Neural cell (in vitro differentiated cells): Measurements from ENCODE around the gene RAB34. TPM values are rescaled to one million over a fixed set of nuclear protein-coding genes. Genes with fewer than 3 reads are reported as not detected.

ENCODE experiments used
- H2AFZ ChIP-seq: fragments of 200-600, 300-800 bp; sonication (generic), shearing (Covaris generic); 2 replicates; pipeline ENCODE4 v1.6.0; 2014; ENCODE audit warnings: low read depth, mild to moderate bottlenecking, antibody characterized with exemption, low read length, moderate library complexity
- H3F3A ChIP-seq: fragments of 200-600 bp; shearing (Covaris generic); 2 replicates; pipeline ENCODE4 v1.6.1; 2016; ENCODE audit warnings: mild to moderate bottlenecking, moderate library complexity, mixed read lengths, antibody characterized with exemption, low read length; ENCODE audit not compliant: insufficient read depth, poor library complexity, severe bottlenecking
- H3K27ac ChIP-seq: fragments of 200-600, 300-800 bp; sonication (generic), shearing (Covaris generic); 2 replicates; pipeline ENCODE4 v1.5.1; 2014; ENCODE audit warnings: mild to moderate bottlenecking, low read length, moderate library complexity
- H3K27me3 ChIP-seq: fragments of 300-800, 200-600 bp; sonication (generic), shearing (Covaris generic); 2 replicates; pipeline ENCODE4 v1.6.0; 2014; ENCODE audit warnings: mild to moderate bottlenecking, low read depth, low read length, moderate library complexity; ENCODE audit not compliant: insufficient read depth
- H3K36me3 ChIP-seq: fragments of 300-800, 200-600 bp; sonication (generic), shearing (Covaris generic); 2 replicates; pipeline ENCODE4 v1.5.1; 2014; ENCODE audit warnings: mild to moderate bottlenecking, antibody characterized with exemption, low read length, moderate library complexity; ENCODE audit not compliant: insufficient read depth
- H3K4me2 ChIP-seq: fragments of 300-800, 200-600 bp; sonication (generic), shearing (Covaris generic); 2 replicates; pipeline ENCODE4 v1.6.0; 2014; ENCODE audit warnings: mild to moderate bottlenecking, low read length
- H3K4me3 ChIP-seq: fragments of 300-800, 200-600 bp; sonication (generic), shearing (Covaris generic); 2 replicates; pipeline ENCODE4 v1.5.1; 2014; ENCODE audit warnings: mild to moderate bottlenecking, low read length, moderate library complexity
- H3K79me2 ChIP-seq: fragments of 200-600 bp; shearing (Covaris generic); replicated peaks from 2 replicates; pipeline ENCODE4 v1.6.0; 2014; ENCODE audit warnings: mild to moderate bottlenecking, low read length, moderate library complexity; ENCODE audit not compliant: insufficient read depth
- H3K9ac ChIP-seq: fragments of 300-800, 200-600 bp; sonication (generic), shearing (Covaris generic); 2 replicates; pipeline ENCODE4 v1.6.1; 2016; ENCODE audit warnings: mild to moderate bottlenecking, low read length, mixed read lengths
- H3K9me2 ChIP-seq: fragments of 200-600 bp; shearing (Covaris generic); 2 replicates; pipeline ENCODE4 v1.6.1; 2016; ENCODE audit warnings: mild to moderate bottlenecking, low read length, mixed read lengths; ENCODE audit not compliant: insufficient read depth
- H3K9me3 ChIP-seq: fragments of 200-600, 300-800 bp; sonication (generic), shearing (Covaris generic); 2 replicates; pipeline ENCODE4 v1.6.1; 2016; ENCODE audit warnings: mild to moderate bottlenecking, mixed run types, low read length, moderate library complexity, mixed read lengths
- H4K20me1 ChIP-seq: fragments of 200-600 bp; shearing (Covaris generic); 2 replicates; pipeline ENCODE4 v1.6.1; 2016; ENCODE audit warnings: mild to moderate bottlenecking, mixed run types; ENCODE audit not compliant: insufficient read depth
- CTCF ChIP-seq: fragments of 450-650 bp; IDR thresholded peaks from 2 replicates; pipeline ENCODE4 v1.5.1; 2014; ENCODE audit warnings: antibody characterized with exemption, mild to moderate bottlenecking, moderate library complexity; ENCODE audit not compliant: poor library complexity, severe bottlenecking
- EP300 ChIP-seq: fragments of 450-650 bp; conservative IDR thresholded peaks from 2 replicates; pipeline ENCODE4 v1.6.1; 2014; ENCODE audit warnings: antibody characterized with exemption, mild to moderate bottlenecking, moderate library complexity; ENCODE audit not compliant: poor library complexity, severe bottlenecking
- EZH2 ChIP-seq: fragments of 200-600, 300-800 bp; shearing (Covaris generic), sonication (generic); IDR thresholded peaks from 2 replicates; pipeline ENCODE4 v1.6.1; 2014; ENCODE audit warnings: antibody characterized with exemption, low read length, borderline replicate concordance, mild to moderate bottlenecking; ENCODE audit not compliant: insufficient read depth, poor library complexity, severe bottlenecking
- MXI1 ChIP-seq: fragments of 450-650 bp; conservative IDR thresholded peaks from 2 replicates; pipeline ENCODE4 v1.6.1; 2014; ENCODE audit warnings: antibody characterized with exemption, mild to moderate bottlenecking; ENCODE audit not compliant: poor library complexity, severe bottlenecking
- POLR2AphosphoS5 ChIP-seq: IDR thresholded peaks from 2 replicates; pipeline ENCODE4 v1.6.1; 2012
- RAD21 ChIP-seq: fragments of 450-650 bp; conservative IDR thresholded peaks from 2 replicates; pipeline ENCODE4 v1.6.1; 2014; ENCODE audit warnings: antibody characterized with exemption, mild to moderate bottlenecking, moderate library complexity
- REST ChIP-seq: IDR thresholded peaks from 2 replicates; pipeline ENCODE4 v1.6.1; 2012; ENCODE audit warnings: borderline replicate concordance
- SMC3 ChIP-seq: fragments of 450-650 bp; conservative IDR thresholded peaks from 2 replicates; pipeline ENCODE4 v1.6.1; 2014; ENCODE audit warnings: antibody characterized with exemption, mild to moderate bottlenecking, moderate library complexity; ENCODE audit not compliant: poor library complexity
- TAF1 ChIP-seq: IDR thresholded peaks from 2 replicates; pipeline ENCODE4 v1.6.1; 2012; ENCODE audit warnings: low read depth
- polyA plus RNA-seq: library from polyadenylated mRNA; depleted of rRNA; stranded (reverse); fragments of >200 nt; gene quantifications from 2 replicates; pipeline ENCODE4 v1.2.3, GENCODE V29; 2014

The RAB34 gene
- polyA plus RNA-seq, 1 donor from 2014 or later: 9.3 TPM

GRCh38 chr17:28718333-28719020 is 809 bp upstream of the RAB34 start:
- no peak for TF ChIP-seq CTCF
- peak; percentile 10 for TF ChIP-seq EZH2
- H3K79me2 ChIP-seq: peaks cover 17% of the 10 kb centered on the region
- no peaks in the 10 kb centered on the region for H3F3A ChIP-seq
- no peak overlapping the region for H2AFZ ChIP-seq
- H3K4me2 ChIP-seq: no peak overlapping the region
- H3K9ac ChIP-seq: no peak overlapping the region
- H3K27ac ChIP-seq: no peak overlapping the region
- H3K9me3 ChIP-seq: no peaks in the 10 kb centered on the region
- H3K9me2 ChIP-seq: no peaks in the 10 kb centered on the region
- peaks cover 28% of the 10 kb centered on the region for H3K27me3 ChIP-seq
- H4K20me1 ChIP-seq: no peaks in the 10 kb centered on the region
- H3K4me3 ChIP-seq: no peak overlapping the region
- H3K36me3 ChIP-seq: no peaks in the 10 kb centered on the region

GRCh38 chr17:28716740-28717577 is 709 bp downstream of the RAB34 start:
- Histone ChIP-seq H3K9me3 (no peaks in the 10 kb centered on the region), H3K27me3 (peaks cover 28% of the 10 kb centered on the region), H2AFZ (no peak overlapping the region), H3K36me3 (no peaks in the 10 kb centered on the region), H3K9me2 (no peaks in the 10 kb centered on the region), H3F3A (no peaks in the 10 kb centered on the region), H3K27ac (no peak overlapping the region), H3K4me2 (no peak overlapping the region), H4K20me1 (no peaks in the 10 kb centered on the region), H3K9ac (no peak overlapping the region), H3K4me3 (no peak overlapping the region), H3K79me2 (peaks cover 17% of the 10 kb centered on the region)
- TF ChIP-seq POLR2AphosphoS5: no peak
- TF ChIP-seq EZH2: peak; percentile 66

GRCh38 chr17:28715217-28715616 is 2.5 kb downstream of the RAB34 start:
- Histone ChIP-seq H3K4me2 (no peak overlapping the region), H3K9ac (no peak overlapping the region), H3F3A (no peaks in the 10 kb centered on the region), H3K9me2 (no peaks in the 10 kb centered on the region), H3K9me3 (no peaks in the 10 kb centered on the region), H3K27ac (no peak overlapping the region), H3K79me2 (peaks cover 2% of the 10 kb centered on the region), H4K20me1 (no peaks in the 10 kb centered on the region), H3K4me3 (no peak overlapping the region), H3K36me3 (no peaks in the 10 kb centered on the region), H3K27me3 (peaks cover 28% of the 10 kb centered on the region), H2AFZ (no peak overlapping the region)
- TF ChIP-seq CTCF: no peak
- no peak for TF ChIP-seq MXI1
- no peak for TF ChIP-seq POLR2AphosphoS5
- no peak for TF ChIP-seq EP300
- TF ChIP-seq TAF1: no peak
- no peak for TF ChIP-seq EZH2
- TF ChIP-seq SMC3: no peak
- TF ChIP-seq RAD21: no peak
- TF ChIP-seq REST: no peak
